HG03342 (cell line): Measurements from ENCODE around the gene IL17RE.

Experiments
- ATAC-seq: cut with Tn5 transposase; IDR thresholded peaks from one replicate; pipeline ENCODE4 v1.9.1; 2021; ENCODE audit warnings: mild to moderate bottlenecking, moderate library complexity; ENCODE audit not compliant: unreplicated experiment

The IL17RE gene

DNA sequence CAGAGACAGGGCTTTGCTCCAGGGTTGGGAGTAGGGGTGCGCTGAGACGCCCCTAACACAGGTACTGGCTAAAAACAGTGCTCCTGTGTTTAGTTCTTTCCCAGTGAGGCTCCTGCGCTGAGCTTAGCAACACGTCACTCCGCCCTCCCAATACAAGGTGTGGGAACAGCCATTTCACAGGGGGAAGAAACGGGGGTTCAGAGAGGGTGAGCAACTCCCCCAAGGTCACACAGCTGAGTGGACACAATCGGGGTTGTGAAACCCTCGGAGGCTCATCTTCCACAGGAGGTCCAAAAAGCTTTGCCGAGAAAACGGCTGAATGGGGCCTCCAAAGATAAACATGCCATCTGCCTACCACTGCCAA is 48.9 kb downstream of the IL17RE start:
- ATAC-seq, result no peak

DNA sequence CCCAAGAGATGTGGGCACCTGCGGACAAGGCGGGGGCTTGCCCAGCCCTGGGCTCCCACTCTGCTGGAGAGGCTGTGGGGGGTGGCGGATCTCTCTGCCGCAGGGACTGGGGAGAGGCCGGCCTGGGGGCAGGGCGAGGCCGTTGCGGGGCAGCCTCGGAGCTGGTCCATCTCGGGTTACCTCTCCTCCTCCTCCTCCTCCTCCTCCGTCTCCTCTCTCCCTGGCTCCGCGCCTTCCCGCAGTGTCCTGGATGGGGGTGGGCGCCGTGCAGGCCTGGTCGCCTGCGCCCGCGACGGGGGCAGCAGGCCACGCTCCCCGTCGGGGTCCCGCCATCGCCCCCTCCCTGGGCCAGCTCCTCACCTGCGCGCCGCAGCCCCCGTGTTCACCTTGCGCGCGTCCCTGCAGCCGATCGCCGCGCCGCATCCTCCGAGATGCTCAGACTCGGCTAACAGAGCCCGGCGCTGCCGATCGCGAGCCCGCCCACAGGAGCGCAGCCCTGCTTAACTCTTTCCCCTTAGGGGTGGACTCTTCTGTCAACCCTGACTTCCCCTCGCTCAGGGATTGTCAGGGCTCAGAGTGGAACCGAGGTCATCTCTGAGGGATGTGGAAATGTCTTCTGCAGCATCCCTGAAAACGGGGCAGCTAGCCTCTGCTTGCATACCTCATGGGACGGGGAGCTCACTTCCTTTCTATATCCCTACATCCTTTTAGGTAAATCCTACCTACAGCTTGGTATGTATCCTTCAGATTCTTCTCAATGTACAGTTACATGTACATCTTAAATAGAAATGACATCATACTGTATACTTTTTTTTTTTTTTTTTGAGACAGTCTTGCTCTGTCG is 49.5 kb downstream of the IL17RE start, which contains the start of gene PRRT3:
Gene PRRT3, minus strand, starts transcription at position 447 of the 844 bp plus-strand sequence. CDS start 2,293 bp downstream, outside the sequence.
- ATAC-seq, result peak; percentile 76

DNA sequence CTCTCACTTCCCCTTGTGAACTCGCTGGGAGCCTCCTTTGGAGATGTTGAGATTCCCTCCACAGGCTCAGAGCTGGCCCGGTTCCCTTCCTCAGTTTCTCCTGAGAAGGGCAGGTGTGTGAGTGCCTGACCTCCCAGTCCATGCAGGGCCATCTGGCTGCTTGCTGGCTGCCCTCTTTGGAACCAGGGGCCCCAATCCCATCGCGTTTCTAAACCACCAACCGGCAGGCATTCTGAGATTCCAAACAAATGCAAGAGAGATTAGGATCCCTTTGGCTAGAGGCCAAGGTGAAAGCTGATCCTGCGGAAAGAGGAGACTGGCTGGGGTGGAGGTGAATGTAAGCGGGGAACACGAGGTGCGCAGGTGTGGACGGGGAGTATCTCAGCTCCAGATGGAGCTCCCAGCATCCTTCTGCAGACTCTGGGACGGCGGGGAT is 52.4 kb downstream of the IL17RE start:
- no peak for ATAC-seq

DNA sequence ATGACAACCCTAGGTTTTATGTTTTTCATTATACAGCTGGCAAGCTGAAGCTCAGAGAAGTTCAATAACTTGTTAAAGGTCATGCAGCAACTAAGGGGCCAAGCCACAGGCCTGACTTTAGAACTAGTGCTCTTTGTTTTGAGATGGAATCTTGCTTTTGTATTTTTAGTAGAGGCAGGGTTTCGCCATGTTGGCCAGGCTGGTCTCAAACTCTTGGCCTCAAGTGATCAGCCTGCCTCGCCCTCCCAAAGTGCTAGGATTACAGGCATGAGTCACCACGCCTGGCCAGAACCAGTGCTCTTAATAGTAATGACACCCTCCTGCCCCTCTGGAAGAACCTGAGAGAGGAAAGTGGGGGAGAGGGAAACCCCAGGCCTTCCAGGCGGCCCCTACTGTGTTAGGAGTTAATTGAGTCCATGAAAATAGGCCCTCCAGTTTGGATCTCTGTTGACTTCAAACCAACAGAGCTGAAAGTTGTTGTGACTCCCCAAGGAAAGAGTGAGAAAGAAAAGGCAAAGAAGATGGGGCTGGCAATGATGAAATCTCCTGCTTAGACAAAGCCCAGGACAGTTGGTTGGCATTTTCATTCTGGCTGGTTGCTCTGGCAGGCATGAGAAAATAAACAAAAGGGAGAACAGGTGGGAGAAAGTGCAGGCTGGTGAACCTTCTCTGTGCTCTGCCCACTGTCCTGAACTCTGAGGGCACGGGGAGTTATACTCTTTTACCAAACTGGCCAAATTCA is 53.1 kb downstream of the IL17RE start:
- no peak for ATAC-seq

DNA sequence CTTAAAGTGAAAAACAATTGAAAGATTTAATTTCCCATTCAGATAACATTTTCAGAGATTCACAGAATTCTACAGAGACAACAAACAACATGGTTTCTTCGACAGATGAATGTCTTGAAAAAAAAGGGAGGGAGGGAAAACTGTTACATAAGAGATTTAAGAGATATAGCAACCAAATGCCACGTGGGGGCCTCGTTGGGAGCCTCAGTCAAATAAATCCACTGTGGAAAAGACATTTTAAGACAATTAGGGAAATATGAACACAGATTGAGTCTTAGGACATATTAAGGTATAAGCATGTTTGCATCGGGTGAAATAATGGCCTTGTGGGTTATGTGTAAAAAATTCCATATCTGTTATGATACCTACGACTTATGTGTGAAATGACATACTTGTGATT is 54.6 kb downstream of the IL17RE start:
- ATAC-seq, result no peak

DNA sequence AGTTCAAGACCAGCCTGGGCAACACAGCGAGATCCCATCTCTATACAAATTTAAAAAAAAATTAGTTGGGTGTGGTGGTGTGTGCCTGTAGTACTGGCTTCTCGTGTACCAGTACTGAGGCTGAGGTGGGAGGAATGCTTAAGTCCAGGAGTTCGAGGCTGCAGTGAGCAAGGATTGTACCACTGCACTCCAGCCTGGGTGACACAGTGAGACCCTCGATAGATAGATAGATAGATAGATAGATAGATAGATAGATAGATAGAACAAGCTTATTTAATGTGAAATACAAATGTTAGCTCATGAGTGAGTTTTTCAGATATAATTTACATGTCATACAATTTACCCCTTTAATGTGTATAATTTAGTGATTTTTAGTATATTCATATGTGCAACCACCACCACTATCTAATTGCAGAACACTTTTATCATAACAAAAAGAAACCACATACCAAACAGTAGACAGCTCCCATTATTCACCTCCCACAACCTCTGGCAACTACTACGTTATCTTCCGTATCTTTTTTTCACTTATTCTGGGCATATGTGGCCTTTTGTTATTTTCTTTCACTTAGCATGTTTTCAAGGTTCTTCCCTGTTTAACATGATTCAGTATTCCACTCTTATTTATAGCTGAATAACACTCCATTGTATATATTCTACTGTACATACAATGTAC is 62.7 kb downstream of the IL17RE start:
- no peak for ATAC-seq
